ENCODE measurements around the gene SORL1. TPM values are rescaled to one million over a fixed set of nuclear protein-coding genes. Genes with fewer than 3 reads are reported as not detected.

SORL1 gene
- total and polyA plus RNA-seq, 2 of the 13 experiments (the other 11 are each of a cell fraction or from before 2014, with no cell fraction given) = 21.3 to 148 TPM

GRCh38 chr11:121459413-121460017 is 7.4 kb downstream of the SORL1 start (continued):
- TF ChIP-seq FOXA3 (CRISPR knock-in tag; IDR thresholded peaks at IDR 0.05) (peak; percentile 99), ZC3H4 (CRISPR knock-in tag; IDR thresholded peaks at IDR 0.05; ENCODE audit: borderline replicate concordance) (no peak), ZNF382 (CRISPR knock-in tag; IDR thresholded peaks at IDR 0.05; ENCODE audit: borderline replicate concordance) (no peak), TMF1 (CRISPR knock-in tag; IDR thresholded peaks at IDR 0.05; ENCODE audit: low read depth) (0 out of 2 replicates have a peak, but pooled peaks have one; percentile 80), SMARCE1 (IDR thresholded peaks at IDR 0.05; ENCODE audit: borderline replicate concordance) (no peak), CBX1 (IDR thresholded peaks at IDR 0.05; ENCODE audit: low read depth) (no peak), ZNF451 (CRISPR knock-in tag; IDR thresholded peaks at IDR 0.05) (peak; percentile 90), ZBTB40 (IDR thresholded peaks at IDR 0.05) (no peak), ZBTB40 (CRISPR knock-in tag; IDR thresholded peaks at IDR 0.05) (peak; percentile 66; the same call in 1 of the 2 replicates), MIER2 (CRISPR knock-in tag; IDR thresholded peaks at IDR 0.05) (peak; percentile 89), SMAD1 (CRISPR knock-in tag; IDR thresholded peaks at IDR 0.05; ENCODE audit: borderline replicate concordance, low read depth) (0 out of 2 replicates have a peak, but pooled peaks have one; percentile 94)
- TF ChIP-seq, protein P1, sequence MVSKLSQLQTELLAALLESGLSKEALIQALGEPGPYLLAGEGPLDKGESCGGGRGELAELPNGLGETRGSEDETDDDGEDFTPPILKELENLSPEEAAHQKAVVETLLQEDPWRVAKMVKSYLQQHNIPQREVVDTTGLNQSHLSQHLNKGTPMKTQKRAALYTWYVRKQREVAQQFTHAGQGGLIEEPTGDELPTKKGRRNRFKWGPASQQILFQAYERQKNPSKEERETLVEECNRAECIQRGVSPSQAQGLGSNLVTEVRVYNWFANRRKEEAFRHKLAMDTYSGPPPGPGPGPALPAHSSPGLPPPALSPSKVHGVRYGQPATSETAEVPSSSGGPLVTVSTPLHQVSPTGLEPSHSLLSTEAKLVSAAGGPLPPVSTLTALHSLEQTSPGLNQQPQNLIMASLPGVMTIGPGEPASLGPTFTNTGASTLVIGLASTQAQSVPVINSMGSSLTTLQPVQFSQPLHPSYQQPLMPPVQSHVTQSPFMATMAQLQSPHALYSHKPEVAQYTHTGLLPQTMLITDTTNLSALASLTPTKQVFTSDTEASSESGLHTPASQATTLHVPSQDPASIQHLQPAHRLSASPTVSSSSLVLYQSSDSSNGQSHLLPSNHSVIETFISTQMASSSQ (IDR thresholded peaks at IDR 0.05; ENCODE audit: low read depth) = peak; percentile 79
- TF ChIP-seq, protein P1 (CRISPR knock-in tag; IDR thresholded peaks at IDR 0.05; ENCODE audit: borderline replicate concordance) = peak; percentile 93
- TF ChIP-seq, protein P2, sequence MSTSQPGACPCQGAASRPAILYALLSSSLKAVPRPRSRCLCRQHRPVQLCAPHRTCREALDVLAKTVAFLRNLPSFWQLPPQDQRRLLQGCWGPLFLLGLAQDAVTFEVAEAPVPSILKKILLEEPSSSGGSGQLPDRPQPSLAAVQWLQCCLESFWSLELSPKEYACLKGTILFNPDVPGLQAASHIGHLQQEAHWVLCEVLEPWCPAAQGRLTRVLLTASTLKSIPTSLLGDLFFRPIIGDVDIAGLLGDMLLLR (CRISPR knock-in tag; IDR thresholded peaks at IDR 0.05) = no peak
- TF ChIP-seq, protein P3, sequence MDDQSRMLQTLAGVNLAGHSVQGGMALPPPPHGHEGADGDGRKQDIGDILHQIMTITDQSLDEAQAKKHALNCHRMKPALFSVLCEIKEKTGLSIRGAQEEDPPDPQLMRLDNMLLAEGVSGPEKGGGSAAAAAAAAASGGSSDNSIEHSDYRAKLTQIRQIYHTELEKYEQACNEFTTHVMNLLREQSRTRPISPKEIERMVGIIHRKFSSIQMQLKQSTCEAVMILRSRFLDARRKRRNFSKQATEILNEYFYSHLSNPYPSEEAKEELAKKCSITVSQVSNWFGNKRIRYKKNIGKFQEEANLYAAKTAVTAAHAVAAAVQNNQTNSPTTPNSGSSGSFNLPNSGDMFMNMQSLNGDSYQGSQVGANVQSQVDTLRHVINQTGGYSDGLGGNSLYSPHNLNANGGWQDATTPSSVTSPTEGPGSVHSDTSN (CRISPR knock-in tag; IDR thresholded peaks at IDR 0.05; ENCODE audit: borderline replicate concordance) = no peak

Data from HepG2 (cell line).